ENCODE data around the gene LEMD3.

DNA sequence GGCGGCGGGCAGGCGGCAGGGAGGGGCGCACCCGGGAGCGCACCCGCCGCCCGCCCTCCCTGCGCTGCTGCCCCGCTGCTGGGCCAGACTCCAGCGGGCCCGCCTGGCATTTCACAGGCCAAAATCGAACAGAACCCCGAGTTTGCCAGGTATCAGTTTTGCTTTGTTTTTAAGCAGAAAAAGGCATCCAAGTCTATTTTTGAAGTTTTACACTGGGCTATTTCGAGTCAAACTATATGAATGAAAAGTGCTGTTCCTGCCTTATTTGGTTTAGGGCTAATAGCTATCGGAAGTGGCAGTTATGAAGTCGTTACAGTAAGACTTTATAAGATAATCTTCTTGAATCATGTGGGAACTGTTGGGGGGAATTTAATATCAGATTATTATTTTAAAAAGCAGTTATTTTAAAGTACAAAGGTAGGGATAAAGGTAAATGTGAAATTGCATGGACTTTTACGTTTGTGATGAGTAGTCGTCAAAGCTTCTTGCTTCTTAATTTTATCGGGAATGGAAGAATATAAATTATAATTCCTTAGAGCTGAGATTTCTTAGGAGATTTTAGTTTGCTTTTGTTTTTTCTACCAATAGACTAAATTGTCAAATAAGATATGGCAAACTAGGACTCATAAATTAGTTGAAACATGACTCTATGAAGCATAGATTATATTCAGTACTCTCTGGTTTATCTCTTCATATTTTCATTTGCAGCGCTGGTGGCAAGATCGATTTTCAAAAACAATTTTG, 110.2 kb downstream of the LEMD3 start:
- TF ChIP-seq, protein P1, sequence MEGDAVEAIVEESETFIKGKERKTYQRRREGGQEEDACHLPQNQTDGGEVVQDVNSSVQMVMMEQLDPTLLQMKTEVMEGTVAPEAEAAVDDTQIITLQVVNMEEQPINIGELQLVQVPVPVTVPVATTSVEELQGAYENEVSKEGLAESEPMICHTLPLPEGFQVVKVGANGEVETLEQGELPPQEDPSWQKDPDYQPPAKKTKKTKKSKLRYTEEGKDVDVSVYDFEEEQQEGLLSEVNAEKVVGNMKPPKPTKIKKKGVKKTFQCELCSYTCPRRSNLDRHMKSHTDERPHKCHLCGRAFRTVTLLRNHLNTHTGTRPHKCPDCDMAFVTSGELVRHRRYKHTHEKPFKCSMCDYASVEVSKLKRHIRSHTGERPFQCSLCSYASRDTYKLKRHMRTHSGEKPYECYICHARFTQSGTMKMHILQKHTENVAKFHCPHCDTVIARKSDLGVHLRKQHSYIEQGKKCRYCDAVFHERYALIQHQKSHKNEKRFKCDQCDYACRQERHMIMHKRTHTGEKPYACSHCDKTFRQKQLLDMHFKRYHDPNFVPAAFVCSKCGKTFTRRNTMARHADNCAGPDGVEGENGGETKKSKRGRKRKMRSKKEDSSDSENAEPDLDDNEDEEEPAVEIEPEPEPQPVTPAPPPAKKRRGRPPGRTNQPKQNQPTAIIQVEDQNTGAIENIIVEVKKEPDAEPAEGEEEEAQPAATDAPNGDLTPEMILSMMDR (conservative IDR thresholded peaks at IDR 0.05; ENCODE audit: low read length): no peak
- TF ChIP-seq EZH2phosphoT487 (IDR thresholded peaks at IDR 0.05; ENCODE audit: borderline replicate concordance): no peak
